ENCODE measurements around the gene PSMG4. TPM values are rescaled to one million over a fixed set of nuclear protein-coding genes. Genes with fewer than 3 reads are reported as not detected.

The PSMG4 gene
- total RNA-seq, 1 experiment from 2014 or later = 145 TPM

- DNase-seq (ENCODE audit: low spot score) = no peak
These were observed 15.2 kb downstream of the PSMG4 start for GRCh38 chr6:3273707-3274521.

GRCh38 chr6:3276174-3277167 lies 17.7 kb downstream of the PSMG4 start:
- DNase-seq (ENCODE audit: low spot score) = no peak

GRCh38 chr6:3277251-3277650 lies 18.5 kb downstream of the PSMG4 start:
- no peak for DNase-seq (ENCODE audit: low spot score)

- no peak for DNase-seq (ENCODE audit: low spot score)
These were observed 19.2 kb downstream of the PSMG4 start for GRCh38 chr6:3277851-3278416.

- DNase-seq (ENCODE audit: low spot score) = no peak
These were observed 19.9 kb downstream of the PSMG4 start for GRCh38 chr6:3278691-3279090.

GRCh38 chr6:3280091-3280490 lies 21.3 kb downstream of the PSMG4 start:
- no peak for DNase-seq (ENCODE audit: low spot score)

- no peak for DNase-seq (ENCODE audit: low spot score)
These were observed 22.2 kb downstream of the PSMG4 start for GRCh38 chr6:3280866-3281465.

- no peak for DNase-seq (ENCODE audit: low spot score)
These were observed 23.1 kb downstream of the PSMG4 start for GRCh38 chr6:3281631-3282475.

- no peak for DNase-seq (ENCODE audit: low spot score)
These were observed 23.9 kb downstream of the PSMG4 start for GRCh38 chr6:3282476-3283236.

- no peak for DNase-seq (ENCODE audit: low spot score)
These were observed 24.5 kb downstream of the PSMG4 start for GRCh38 chr6:3283241-3283640.

GRCh38 chr6:3283641-3284435 lies 25.1 kb downstream of the PSMG4 start:
- no peak for DNase-seq (ENCODE audit: low spot score)

GRCh38 chr6:3284436-3284876 lies 25.7 kb downstream of the PSMG4 start:
- no peak for DNase-seq (ENCODE audit: low spot score)

GRCh38 chr6:3285049-3285639 lies 26.4 kb downstream of the PSMG4 start:
- no peak for DNase-seq (ENCODE audit: low spot score)

- DNase-seq (ENCODE audit: low spot score) = no peak
These were observed 27.0 kb downstream of the PSMG4 start for GRCh38 chr6:3285732-3286131.

GRCh38 chr6:3286641-3287171 lies 28.0 kb downstream of the PSMG4 start:
- no peak for DNase-seq (ENCODE audit: low spot score)

GRCh38 chr6:3287308-3287707 lies 28.6 kb downstream of the PSMG4 start:
- DNase-seq (ENCODE audit: low spot score) = no peak

GRCh38 chr6:3287976-3288707 lies 29.4 kb downstream of the PSMG4 start:
- no peak for DNase-seq (ENCODE audit: low spot score)
